ENCODE data around the gene MOSPD2.
A peak's percentile ranks its signal among the peaks of the same experiment; 100 is the strongest.

Gene MOSPD2

GRCh38 chrX:14932136-14932535 is 58.9 kb downstream of the MOSPD2 start:
- no peak for TF ChIP-seq CTCF (IDR thresholded peaks at IDR 0.05; ENCODE audit: borderline replicate concordance, control extremely low read depth, extremely low read depth, insufficient read depth, missing control alignments)
- no peak for DNase-seq (ENCODE audit: low spot score)
- in situ Hi-C loops (cut with MboI; ENCODE audit: low sequenced_read_pairs, unreplicated experiment) = no loop called here

- no peak for TF ChIP-seq CTCF (IDR thresholded peaks at IDR 0.05; ENCODE audit: borderline replicate concordance, control extremely low read depth, extremely low read depth, insufficient read depth, missing control alignments)
- in situ Hi-C loops (cut with MboI; ENCODE audit: low sequenced_read_pairs, unreplicated experiment) = no loop called here
- no peak for DNase-seq (ENCODE audit: low spot score)
These were observed 61.2 kb downstream of the MOSPD2 start for GRCh38 chrX:14934423-14934822.

- DNase-seq (ENCODE audit: low spot score) = peak; percentile 12
- TF ChIP-seq CTCF (IDR thresholded peaks at IDR 0.05; ENCODE audit: borderline replicate concordance, control extremely low read depth, extremely low read depth, insufficient read depth, missing control alignments) = no peak
- in situ Hi-C loops (cut with MboI; ENCODE audit: low sequenced_read_pairs, unreplicated experiment) = no loop called here
These were observed 63.3 kb downstream of the MOSPD2 start for GRCh38 chrX:14936561-14936960.

GRCh38 chrX:14939644-14940043 is 66.4 kb downstream of the MOSPD2 start:
- TF ChIP-seq CTCF (IDR thresholded peaks at IDR 0.05; ENCODE audit: borderline replicate concordance, control extremely low read depth, extremely low read depth, insufficient read depth, missing control alignments) = no peak
- in situ Hi-C loops (cut with MboI; ENCODE audit: low sequenced_read_pairs, unreplicated experiment) = no loop called here
- DNase-seq (ENCODE audit: low spot score) = no peak

GRCh38 chrX:14941301-14941700 is 68.1 kb downstream of the MOSPD2 start:
- in situ Hi-C loops (cut with MboI; ENCODE audit: low sequenced_read_pairs, unreplicated experiment) = no loop called here
- no peak for TF ChIP-seq CTCF (IDR thresholded peaks at IDR 0.05; ENCODE audit: borderline replicate concordance, control extremely low read depth, extremely low read depth, insufficient read depth, missing control alignments)
- no peak for DNase-seq (ENCODE audit: low spot score)

- no peak for TF ChIP-seq CTCF (IDR thresholded peaks at IDR 0.05; ENCODE audit: borderline replicate concordance, control extremely low read depth, extremely low read depth, insufficient read depth, missing control alignments)
- DNase-seq (ENCODE audit: low spot score) = no peak
- in situ Hi-C loops (cut with MboI; ENCODE audit: low sequenced_read_pairs, unreplicated experiment) = no loop called here
These were observed 69.1 kb downstream of the MOSPD2 start for GRCh38 chrX:14942341-14942740.

GRCh38 chrX:14943962-14944361 is 70.7 kb downstream of the MOSPD2 start:
- TF ChIP-seq CTCF (IDR thresholded peaks at IDR 0.05; ENCODE audit: borderline replicate concordance, control extremely low read depth, extremely low read depth, insufficient read depth, missing control alignments) = no peak
- in situ Hi-C loops (cut with MboI; ENCODE audit: low sequenced_read_pairs, unreplicated experiment) = no loop called here
- no peak for DNase-seq (ENCODE audit: low spot score)

Data from GM13976 (cell line).